ENCODE results near the gene CD14.
"Not testable (repeated sequence)": the region's sequence is repeated elsewhere in the genome, so short reads cannot be mapped to it uniquely, and the experiment has no call there.

CD14 gene

DNA sequence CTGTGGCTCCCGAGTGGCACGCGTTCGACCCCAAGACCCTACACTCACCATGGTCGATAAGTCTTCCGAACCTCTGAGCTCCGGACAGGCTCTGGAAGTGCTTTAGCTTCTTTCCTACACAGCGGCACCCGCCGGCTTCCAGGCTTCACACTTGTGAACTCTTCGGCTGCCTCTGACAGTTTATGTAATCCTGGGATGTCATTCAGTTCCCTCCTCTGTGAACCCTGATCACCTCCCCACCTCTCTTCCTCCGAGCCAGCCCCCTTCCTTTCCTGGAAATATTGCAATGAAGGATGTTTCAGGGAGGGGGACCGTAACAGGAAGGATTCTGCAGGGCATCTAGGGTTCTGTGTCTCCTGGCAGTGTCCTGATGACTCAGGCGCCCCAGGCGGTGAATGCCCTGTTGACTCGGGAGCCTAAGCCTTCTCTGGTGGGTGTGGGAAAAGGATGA is at the start of gene CD14:
Gene CD14 (minus strand): TSS at position 155 of the 451 bp plus-strand sequence. CDS start 104 bp downstream, at position 51.
- DNase-seq = peak; percentile 21

DNA sequence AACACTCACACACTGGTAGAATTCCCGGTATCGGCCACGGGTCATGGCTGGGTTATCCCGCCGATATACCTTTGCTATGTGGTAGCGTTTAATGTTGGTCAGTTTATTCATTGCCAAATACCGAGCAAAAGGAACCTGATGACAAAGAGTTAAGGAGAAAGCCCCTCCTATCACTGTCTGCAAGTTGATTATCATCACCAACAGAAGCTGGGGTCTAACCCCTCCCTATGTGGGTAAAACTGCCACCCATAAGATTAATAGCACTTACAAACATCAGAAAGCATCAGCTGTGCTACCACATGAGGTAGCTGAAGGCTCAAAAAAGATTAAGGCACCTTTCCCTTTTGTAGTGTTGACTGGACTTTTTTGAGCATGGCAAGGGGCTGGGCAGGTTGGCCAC is 46.0 kb upstream of the CD14 start:
- DNase-seq = no peak

GRCh38 chr5:140677947-140678346 is 45.0 kb upstream of the CD14 start:
- no peak for DNase-seq

DNA sequence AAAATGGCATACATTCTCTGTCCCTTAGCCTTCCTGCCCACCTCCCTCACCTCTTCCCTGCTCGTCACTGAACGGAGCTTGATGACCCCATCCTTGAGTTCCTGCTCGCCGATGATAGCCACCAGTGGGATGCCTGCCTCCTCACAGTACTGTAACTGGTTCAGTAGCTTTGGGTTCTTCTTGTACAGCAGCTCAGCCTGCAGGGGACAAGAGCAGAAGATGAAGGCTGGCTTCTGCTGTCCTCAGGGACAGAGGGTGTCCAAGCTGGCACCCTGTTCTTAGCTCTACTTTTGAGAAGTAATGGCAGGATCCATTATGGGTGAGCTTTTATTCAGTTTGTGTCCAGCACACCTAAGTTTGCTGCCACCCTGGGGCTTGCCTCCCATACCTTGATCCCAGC is 41.7 kb upstream of the CD14 start:
- no peak for DNase-seq

- DNase-seq = no peak
These were observed 41.2 kb upstream of the CD14 start for GRCh38 chr5:140674211-140674610.

GRCh38 chr5:140673187-140673976 is 40.4 kb upstream of the CD14 start, which contains the start of gene DND1:
Gene DND1, minus strand, starts transcription at chr5:140673576. Its CDS starts 34 bp downstream, at chr5:140673542.
- no peak for DNase-seq

GRCh38 chr5:140672455-140673186 is 39.6 kb upstream of the CD14 start:
- DNase-seq = no peak

DNA sequence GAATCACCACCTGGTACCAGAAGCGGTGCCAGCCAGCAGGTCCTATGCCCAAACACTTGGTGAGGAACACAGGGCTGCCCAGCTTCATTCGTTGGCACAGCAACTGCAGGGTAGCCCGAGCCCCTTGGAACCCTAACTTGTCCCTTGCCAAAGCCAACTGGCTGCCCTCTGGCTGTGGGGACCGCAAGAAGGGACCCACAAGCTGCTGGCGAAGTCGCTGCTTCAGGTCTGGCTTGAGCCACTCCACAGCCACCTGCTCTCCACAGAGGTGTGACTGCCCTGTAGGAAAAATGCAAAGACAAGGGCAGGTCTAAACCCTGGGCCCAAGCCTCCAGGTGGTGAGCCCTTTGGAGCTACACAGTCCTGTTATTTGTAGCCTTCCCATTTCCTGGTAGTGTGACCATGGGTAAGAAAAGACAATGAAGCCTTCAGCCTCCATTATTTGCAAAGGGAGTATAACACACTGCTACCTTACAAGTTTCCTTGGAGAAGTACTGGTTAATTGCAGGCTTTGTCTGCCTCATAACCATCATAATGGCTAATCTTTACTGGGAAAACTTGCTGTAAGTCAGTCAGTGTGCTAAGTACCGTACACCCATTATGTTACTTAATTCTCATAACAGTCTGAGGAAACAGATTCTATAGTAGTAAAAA is 38.6 kb upstream of the CD14 start:
- DNase-seq = no peak

- not testable (repeated sequence) for DNase-seq
These were observed 38.1 kb upstream of the CD14 start for GRCh38 chr5:140671035-140671434.

DNA sequence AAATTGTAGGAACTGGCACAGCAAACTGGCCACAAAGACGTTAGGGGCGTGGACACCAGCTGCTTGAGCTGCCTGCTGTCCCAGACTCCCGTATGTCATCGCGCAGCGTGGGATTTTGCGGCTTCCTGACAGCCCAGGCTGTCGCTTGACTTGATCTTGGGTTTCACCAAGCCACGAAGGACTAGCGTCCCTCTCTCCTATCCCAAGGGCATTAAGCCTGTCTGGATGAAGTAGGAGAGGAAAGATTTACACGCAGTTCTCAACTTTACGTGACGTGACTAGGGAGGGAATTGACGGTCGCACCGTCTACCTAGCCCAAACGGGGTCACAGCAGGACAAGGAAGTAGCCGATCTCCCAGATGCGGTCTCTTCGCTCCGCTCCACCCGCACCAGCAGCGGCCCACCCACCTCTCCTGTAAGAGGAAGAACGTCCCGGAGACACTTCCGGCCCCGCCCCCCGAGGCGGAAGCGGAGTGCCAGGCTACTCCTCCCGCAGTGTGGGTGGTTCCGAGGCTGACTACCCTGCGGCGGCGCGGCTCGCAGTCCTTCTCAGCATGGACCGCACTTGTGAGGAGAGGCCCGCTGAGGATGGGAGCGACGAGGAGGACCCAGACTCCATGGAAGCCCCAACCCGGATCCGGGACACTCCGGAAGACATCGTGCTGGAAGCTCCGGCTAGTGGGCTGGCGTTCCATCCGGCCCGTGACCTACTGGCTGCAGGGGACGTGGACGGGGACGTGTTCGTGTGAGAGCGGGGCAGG is 31.6 kb upstream of the CD14 start, which contains the start of gene WDR55:
Gene WDR55 (plus strand): TSS at position 546 of the 761 bp plus-strand sequence. CDS start 9 bp downstream, at position 555.
- peak; percentile 98 for DNase-seq

GRCh38 chr5:140664030-140664358 is 31.0 kb upstream of the CD14 start:
- no peak for DNase-seq

- not testable (repeated sequence) for DNase-seq
These were observed 27.4 kb upstream of the CD14 start for GRCh38 chr5:140660371-140660770.

DNA sequence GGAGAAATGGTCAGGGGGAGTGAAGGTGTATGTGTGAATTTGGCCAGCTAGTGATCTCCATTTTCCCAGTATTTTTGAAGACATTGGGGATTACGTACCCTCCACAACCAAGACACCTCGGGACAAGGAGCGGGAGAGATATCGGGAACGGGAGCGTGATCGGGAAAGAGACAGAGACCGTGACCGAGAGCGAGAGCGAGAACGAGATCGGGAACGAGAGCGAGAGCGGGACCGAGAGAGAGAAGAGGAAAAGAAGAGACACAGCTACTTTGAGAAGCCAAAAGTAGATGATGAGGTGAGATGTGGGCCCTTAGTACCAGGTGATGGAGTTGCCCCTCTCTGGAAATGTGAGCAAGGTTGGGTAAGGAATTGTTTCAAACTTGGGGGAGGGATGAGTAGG is 25.9 kb upstream of the CD14 start:
- DNase-seq = no peak

GRCh38 chr5:140647042-140647419 is 14.1 kb upstream of the CD14 start:
- DNase-seq = no peak

- DNase-seq = no peak
These were observed 9.7 kb upstream of the CD14 start for GRCh38 chr5:140642718-140643117.

DNA sequence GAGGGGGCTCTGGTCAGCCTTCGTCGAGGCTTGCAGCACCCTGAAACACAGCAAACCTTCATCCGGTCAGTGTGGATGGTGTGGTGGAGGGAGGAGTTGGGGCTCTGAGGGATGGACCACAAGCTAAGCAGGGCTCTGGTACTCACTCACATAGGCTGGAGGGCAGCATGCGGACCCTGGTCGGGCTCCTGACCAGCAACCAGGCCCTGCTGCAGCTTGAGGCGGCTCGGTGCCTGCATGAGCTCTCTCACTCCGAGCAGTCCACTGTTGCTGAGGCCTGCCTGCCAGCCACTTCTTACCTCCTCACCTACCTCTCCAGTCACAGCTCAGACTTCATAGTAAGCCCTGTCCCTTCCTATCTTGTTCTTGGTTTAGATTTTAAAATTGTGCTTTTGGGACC is 8.7 kb upstream of the CD14 start:
- DNase-seq = no peak

DNA sequence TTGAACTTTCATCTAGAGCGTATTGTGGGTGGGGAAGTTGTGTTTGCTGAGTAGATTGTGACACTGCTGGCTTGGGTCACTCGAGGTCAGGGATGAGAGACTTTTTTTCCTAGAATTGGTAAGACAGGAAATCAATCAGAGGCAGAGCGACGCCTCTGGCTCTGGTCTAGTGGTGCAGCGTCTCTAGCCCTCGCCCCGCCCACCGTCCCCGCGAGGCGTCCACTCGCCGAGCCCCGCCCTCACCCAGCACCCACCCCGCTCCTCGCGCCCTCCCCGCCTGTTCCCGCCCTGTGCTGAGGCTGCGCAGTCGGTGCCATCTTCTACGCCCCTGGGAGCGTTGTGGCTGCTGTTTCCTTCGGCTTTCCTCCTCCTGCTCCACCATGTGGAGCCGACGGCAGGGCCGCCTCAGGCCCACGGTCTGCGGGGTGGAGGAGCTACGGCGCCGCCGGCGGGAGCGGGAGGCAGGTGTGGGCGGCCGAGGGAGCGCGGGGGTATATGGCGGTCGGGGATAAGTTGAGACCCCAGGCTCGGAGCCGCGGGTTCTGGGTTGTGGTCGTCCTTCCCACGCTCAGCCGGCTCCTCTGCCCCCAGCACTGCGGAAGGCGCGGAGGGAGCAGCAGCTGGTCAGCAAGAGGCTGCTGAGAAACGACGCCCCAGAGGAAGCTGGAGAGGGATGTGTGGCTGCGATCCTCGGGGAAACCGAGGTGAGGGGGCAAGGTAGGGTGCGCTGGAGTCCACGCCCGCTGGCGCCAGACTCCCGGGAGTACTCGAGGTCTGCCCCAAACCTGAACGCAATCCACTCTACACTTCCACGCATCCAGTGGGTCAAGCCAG is 6.4 kb upstream of the CD14 start, which contains the start of gene TMCO6:
Gene TMCO6 (plus strand): TSS at position 304 of the 834 bp plus-strand sequence. CDS start 77 bp downstream, at position 381.
- DNase-seq = peak; percentile 99

DNA sequence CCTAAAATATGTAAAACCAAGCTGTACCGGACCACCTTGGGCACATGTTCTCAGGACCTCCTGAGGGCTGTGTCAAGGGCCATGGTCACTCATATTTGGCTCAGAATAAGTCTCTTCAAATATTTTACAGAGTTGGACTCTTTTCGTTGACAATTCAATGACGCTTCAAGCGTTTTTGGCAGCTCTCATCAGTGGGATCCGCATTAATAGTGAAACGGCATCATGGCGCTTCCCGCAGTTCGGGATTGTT is 5.8 kb upstream of the CD14 start:
- DNase-seq = not testable (repeated sequence)

- no peak for DNase-seq
These were observed 4.6 kb upstream of the CD14 start for GRCh38 chr5:140637371-140638100.

- DNase-seq = no peak
These were observed 2.6 kb upstream of the CD14 start for GRCh38 chr5:140635291-140636257.
